DOHH2 (cell line): ENCODE data around the gene TRPM3.

Source experiments
- H3F3A ChIP-seq: fragments of 200-600 bp; sonication (generic), shearing (Covaris generic); 2 replicates; pipeline ENCODE4 v1.6.0; 2016; ENCODE audit warnings: antibody characterized with exemption, mild to moderate bottlenecking; ENCODE audit not compliant: control insufficient read depth, insufficient read depth
- H3K27ac ChIP-seq: fragments of 200-600 bp; sonication (generic); 2 replicates; pipeline ENCODE4 v1.5.1; 2014; ENCODE audit warnings: low read depth, mild to moderate bottlenecking, low read length, moderate library complexity
- H3K27me3 ChIP-seq: fragments of 200-600 bp; sonication (generic); 2 replicates; pipeline ENCODE4 v1.6.1; 2014; ENCODE audit warnings: mild to moderate bottlenecking, low read length, mixed read lengths; ENCODE audit not compliant: control insufficient read depth
- H3K36me3 ChIP-seq: fragments of 200-600 bp; sonication (generic); 2 replicates; pipeline ENCODE4 v1.6.1; 2014; ENCODE audit warnings: mild to moderate bottlenecking, low read length, moderate library complexity, mixed read lengths; ENCODE audit not compliant: control insufficient read depth
- H3K4me1 ChIP-seq: fragments of 200-600 bp; sonication (generic); 2 replicates; pipeline ENCODE4 v1.6.1; 2014; ENCODE audit warnings: mild to moderate bottlenecking, low read length, mixed read lengths; ENCODE audit not compliant: control insufficient read depth
- H3K4me2 ChIP-seq: fragments of 200-600 bp; sonication (generic); 2 replicates; pipeline ENCODE4 v1.6.0; 2014; ENCODE audit warnings: mild to moderate bottlenecking, low read length, moderate library complexity
- H3K4me3 ChIP-seq: fragments of 200-600 bp; sonication (generic); 2 replicates; pipeline ENCODE4 v1.5.1; 2014; ENCODE audit warnings: mild to moderate bottlenecking, low read length, mixed read lengths
- H3K79me2 ChIP-seq: fragments of 200-600 bp; sonication (generic); 2 replicates; pipeline ENCODE4 v1.6.1; 2014; ENCODE audit warnings: mild to moderate bottlenecking, low read length, mixed read lengths; ENCODE audit not compliant: control insufficient read depth
- H3K9me2 ChIP-seq: fragments of 200-600 bp; sonication (generic); replicated peaks from 2 replicates; pipeline ENCODE4 v1.6.1; 2014; ENCODE audit warnings: mild to moderate bottlenecking, low read length, mixed read lengths; ENCODE audit not compliant: control insufficient read depth
- H3K9me3 ChIP-seq: fragments of 200-600 bp; sonication (generic); 2 replicates; pipeline ENCODE4 v1.6.1; 2014; ENCODE audit warnings: antibody characterized with exemption, low read length, mixed read lengths; ENCODE audit not compliant: control insufficient read depth, insufficient read depth
- H4K20me1 ChIP-seq: fragments of 200-600 bp; sonication (generic); 2 replicates; pipeline ENCODE4 v1.6.0; 2014; ENCODE audit warnings: low read depth, mild to moderate bottlenecking, antibody characterized with exemption, low read length, moderate library complexity; ENCODE audit not compliant: control insufficient read depth, insufficient read depth
- EZH2phosphoT487 ChIP-seq: fragments of 200-600 bp; sonication (generic); IDR thresholded peaks from 2 replicates; pipeline ENCODE4 v1.6.1; 2017; ENCODE audit warnings: borderline replicate concordance, mild to moderate bottlenecking, antibody characterized with exemption, low read length, moderate library complexity, mixed read lengths
- TF ChIP-seq, protein P1 (sequence below): fragments of 200-600 bp; sonication (generic); IDR thresholded peaks from one replicate; pipeline ENCODE4 v1.5.1; 2014; ENCODE audit warnings: antibody characterized with exemption, mild to moderate bottlenecking, low read depth, low read length; ENCODE audit not compliant: poor library complexity, severe bottlenecking

Gene TRPM3

GRCh38 chr9:71010258-71010657 lies 111.2 kb downstream of the TRPM3 start:
- Histone ChIP-seq H3K79me2 (no peaks in the 10 kb centered on the region), H3K4me2 (no peak overlapping the region)

GRCh38 chr9:71005456-71005855 lies 116.0 kb downstream of the TRPM3 start:
- TF ChIP-seq, protein P1, sequence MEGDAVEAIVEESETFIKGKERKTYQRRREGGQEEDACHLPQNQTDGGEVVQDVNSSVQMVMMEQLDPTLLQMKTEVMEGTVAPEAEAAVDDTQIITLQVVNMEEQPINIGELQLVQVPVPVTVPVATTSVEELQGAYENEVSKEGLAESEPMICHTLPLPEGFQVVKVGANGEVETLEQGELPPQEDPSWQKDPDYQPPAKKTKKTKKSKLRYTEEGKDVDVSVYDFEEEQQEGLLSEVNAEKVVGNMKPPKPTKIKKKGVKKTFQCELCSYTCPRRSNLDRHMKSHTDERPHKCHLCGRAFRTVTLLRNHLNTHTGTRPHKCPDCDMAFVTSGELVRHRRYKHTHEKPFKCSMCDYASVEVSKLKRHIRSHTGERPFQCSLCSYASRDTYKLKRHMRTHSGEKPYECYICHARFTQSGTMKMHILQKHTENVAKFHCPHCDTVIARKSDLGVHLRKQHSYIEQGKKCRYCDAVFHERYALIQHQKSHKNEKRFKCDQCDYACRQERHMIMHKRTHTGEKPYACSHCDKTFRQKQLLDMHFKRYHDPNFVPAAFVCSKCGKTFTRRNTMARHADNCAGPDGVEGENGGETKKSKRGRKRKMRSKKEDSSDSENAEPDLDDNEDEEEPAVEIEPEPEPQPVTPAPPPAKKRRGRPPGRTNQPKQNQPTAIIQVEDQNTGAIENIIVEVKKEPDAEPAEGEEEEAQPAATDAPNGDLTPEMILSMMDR, result no peak
- TF ChIP-seq EZH2phosphoT487, result no peak
- H3K4me1 ChIP-seq, result no peaks in the 10 kb centered on the region
- no peaks in the 10 kb centered on the region for H3K27me3 ChIP-seq

More at GRCh38 chr9:71010258-71010657, 111.2 kb downstream of the TRPM3 start:
- Histone ChIP-seq H3K27ac (no peak overlapping the region), H3F3A (no peaks in the 10 kb centered on the region), H3K9me3 (no peaks in the 10 kb centered on the region), H3K4me3 (no peak overlapping the region), H3K9me2 (no peaks in the 10 kb centered on the region), H3K36me3 (no peaks in the 10 kb centered on the region), H4K20me1 (no peaks in the 10 kb centered on the region), H3K4me1 (no peaks in the 10 kb centered on the region), H3K27me3 (no peaks in the 10 kb centered on the region)
- TF ChIP-seq, protein P1, result no peak
- no peak for TF ChIP-seq EZH2phosphoT487

DNA sequence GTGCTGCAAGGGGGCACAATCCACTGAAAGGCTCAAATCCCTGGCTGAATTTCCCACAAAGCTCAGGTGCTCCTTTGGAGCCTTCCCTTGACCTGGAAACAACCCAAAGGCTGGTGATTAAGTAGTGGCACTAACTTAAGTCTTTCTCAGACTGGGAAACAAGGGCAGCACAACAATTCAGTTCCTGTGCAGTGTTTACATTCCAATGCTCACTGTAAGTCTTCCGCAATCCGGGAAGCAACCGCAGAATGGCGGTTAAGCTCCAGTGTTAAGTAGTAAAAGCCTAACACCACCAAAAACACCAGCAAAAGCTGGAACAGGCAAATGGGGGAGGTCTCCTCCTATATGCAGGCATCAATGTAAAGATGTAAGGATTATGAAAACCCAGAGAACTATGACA lies 117.2 kb downstream of the TRPM3 start:
- Histone ChIP-seq H3K4me2 (no peak overlapping the region), H3K4me1 (no peaks in the 10 kb centered on the region), H3K27me3 (no peaks in the 10 kb centered on the region), H3F3A (no peaks in the 10 kb centered on the region), H3K9me3 (peaks cover 3% of the 10 kb centered on the region; the same call in 1 of the 2 replicates), H3K9me2 (no peaks in the 10 kb centered on the region), H3K27ac (no peak overlapping the region), H3K79me2 (no peaks in the 10 kb centered on the region), H3K36me3 (no peaks in the 10 kb centered on the region), H3K4me3 (no peak overlapping the region), H4K20me1 (no peaks in the 10 kb centered on the region)
- TF ChIP-seq, protein P1, result no peak
- no peak for TF ChIP-seq EZH2phosphoT487

More at GRCh38 chr9:71005456-71005855, 116.0 kb downstream of the TRPM3 start:
- Histone ChIP-seq H3F3A (no peaks in the 10 kb centered on the region), H3K4me3 (no peak overlapping the region), H3K79me2 (no peaks in the 10 kb centered on the region), H3K9me2 (no peaks in the 10 kb centered on the region), H3K4me2 (no peak overlapping the region), H4K20me1 (no peaks in the 10 kb centered on the region), H3K27ac (no peak overlapping the region), H3K36me3 (no peaks in the 10 kb centered on the region), H3K9me3 (peaks cover 3% of the 10 kb centered on the region; the same call in 1 of the 2 replicates)

DNA sequence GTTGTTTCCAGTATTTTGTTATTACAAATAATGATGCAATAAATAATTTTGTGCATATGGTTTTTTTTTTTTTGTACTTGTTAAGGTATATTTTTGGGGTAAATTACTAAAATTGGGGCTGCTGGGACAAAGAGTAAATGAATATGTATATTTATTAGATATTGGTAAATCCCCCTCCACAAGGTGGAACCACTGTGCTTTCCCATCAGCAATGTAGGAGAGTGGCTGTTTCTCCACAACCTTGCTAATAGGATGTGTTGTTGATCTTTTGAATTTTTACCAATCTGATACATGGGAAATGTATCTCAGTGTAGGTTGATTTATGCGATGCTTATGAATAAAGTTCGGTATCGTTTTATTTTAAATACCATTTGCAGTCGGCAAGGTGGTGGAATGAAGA lies 118.1 kb downstream of the TRPM3 start:
- H3K4me2 ChIP-seq, result no peak overlapping the region
- H3K4me3 ChIP-seq, result no peak overlapping the region
- no peak overlapping the region for H3K27ac ChIP-seq
- no peaks in the 10 kb centered on the region for H4K20me1 ChIP-seq
- no peaks in the 10 kb centered on the region for H3K4me1 ChIP-seq
- no peak for TF ChIP-seq EZH2phosphoT487
- TF ChIP-seq, protein P1, result no peak
- peaks cover 3% of the 10 kb centered on the region; the same call in 1 of the 2 replicates for H3K9me3 ChIP-seq
- H3K79me2 ChIP-seq, result no peaks in the 10 kb centered on the region
- no peaks in the 10 kb centered on the region for H3K9me2 ChIP-seq
- H3F3A ChIP-seq, result no peaks in the 10 kb centered on the region
- no peaks in the 10 kb centered on the region for H3K36me3 ChIP-seq
- no peaks in the 10 kb centered on the region for H3K27me3 ChIP-seq
